NCI-H146 treated with DMSO at 0.1 percent for 48 hours (cell line): Measurements from ENCODE around the gene STXBP4.

ENCODE experiments used
- DNase-seq: peaks from one replicate; lab custom pipeline; 2025; ENCODE audit not compliant: unreplicated experiment; lab: John Stamatoyannopoulos, UW

Gene STXBP4

GRCh38 chr17:54969658-54970572, 1.4 kb downstream of the STXBP4 start:
- DNase-seq = no peak

GRCh38 chr17:54971147-54971546, 2.6 kb downstream of the STXBP4 start:
- no peak for DNase-seq

GRCh38 chr17:54971901-54972300, 3.3 kb downstream of the STXBP4 start:
- no peak for DNase-seq

GRCh38 chr17:54972406-54973138, 4.0 kb downstream of the STXBP4 start:
- DNase-seq = no peak

GRCh38 chr17:54974759-54975158, 6.2 kb downstream of the STXBP4 start:
- DNase-seq = no peak

GRCh38 chr17:54976316-54976715, 7.8 kb downstream of the STXBP4 start:
- DNase-seq = no peak

GRCh38 chr17:54977744-54978143, 9.2 kb downstream of the STXBP4 start:
- DNase-seq = no peak

GRCh38 chr17:54979657-54980056, 11.1 kb downstream of the STXBP4 start:
- no peak for DNase-seq

GRCh38 chr17:54980375-54980774, 11.8 kb downstream of the STXBP4 start:
- DNase-seq = no peak

GRCh38 chr17:54982399-54982798, 13.8 kb downstream of the STXBP4 start:
- DNase-seq = no peak

- DNase-seq = no peak
Measured at GRCh38 chr17:54983260-54983659, 14.7 kb downstream of the STXBP4 start.

GRCh38 chr17:54985476-54985875, 16.9 kb downstream of the STXBP4 start:
- no peak for DNase-seq

GRCh38 chr17:54990118-54990517, 21.6 kb downstream of the STXBP4 start:
- no peak for DNase-seq

- no peak for DNase-seq
Measured at GRCh38 chr17:54991567-54991966, 23.0 kb downstream of the STXBP4 start.

- DNase-seq = peak; percentile 29
Measured at GRCh38 chr17:54992797-54993639, 24.5 kb downstream of the STXBP4 start.

- no peak for DNase-seq
Measured at GRCh38 chr17:54996441-54996840, 27.9 kb downstream of the STXBP4 start.

- DNase-seq = no peak
Measured at GRCh38 chr17:55002458-55002857, 33.9 kb downstream of the STXBP4 start.

GRCh38 chr17:55004484-55004883, 35.9 kb downstream of the STXBP4 start:
- DNase-seq = no peak

GRCh38 chr17:55005520-55005919, 37.0 kb downstream of the STXBP4 start:
- DNase-seq = no peak

- DNase-seq = no peak
Measured at GRCh38 chr17:55023626-55024025, 55.1 kb downstream of the STXBP4 start.

- no peak for DNase-seq
Measured at GRCh38 chr17:55037828-55038227, 69.3 kb downstream of the STXBP4 start.
